Ovary (tissue), 9 donors: Measurements from ENCODE around the gene PRKCSH. TPM values are rescaled to one million over a fixed set of nuclear protein-coding genes. Genes with fewer than 3 reads are reported as not detected.
A peak's percentile ranks its signal among the peaks of the same experiment; 100 is the strongest.

Source experiments
- DNase-seq, 5 donors: peaks; one replicate each; pipeline ENCODE4 v3.0.0-alpha.2; 2019 to 2020
- H3K27ac ChIP-seq, 2 donors: fragments of 200-600 bp; one replicate each; pipeline versions ENCODE4 v1.5.1 to v1.8.0; 2019 to 2022
- H3K27me3 ChIP-seq: fragments of 200-600 bp; one replicate; pipeline ENCODE4 v1.8.0; 2022
- H3K36me3 ChIP-seq: fragments of 200-600 bp; sonication (generic); one replicate; pipeline ENCODE4 v1.5.1; 2019
- H3K4me1 ChIP-seq: one replicate; pipeline ENCODE4 v1.8.1; 2013; ENCODE audit warnings: mild to moderate bottlenecking, moderate library complexity; ENCODE audit not compliant: insufficient read depth
- H3K4me3 ChIP-seq: fragments of 200-600 bp; sonication (generic); one replicate; pipeline ENCODE4 v1.5.1; 2017
- H3K9me3 ChIP-seq, 2 donors: fragments of 200-600 bp in 1 of 2; sonication (generic) in 1 of 2; one replicate each; pipeline versions ENCODE4 v1.5.1 to v1.8.1; 2013 to 2019; ENCODE audit warnings: mild to moderate bottlenecking in 1 of 2, moderate library complexity in 1 of 2
- CTCF ChIP-seq, 3 donors: fragments of 450-650 bp in 2 of 3; fragments of 200-600 bp in 1 of 3; IDR thresholded peaks; one replicate each; pipeline versions ENCODE4 v1.5.1 to v1.8.0; 2016 to 2022; ENCODE audit warnings: antibody characterized with exemption in 3 of 3, mild to moderate bottlenecking in 1 of 3
- EP300 ChIP-seq: sonication (generic); formaldehyde crosslinking; IDR thresholded peaks from one replicate; pipeline ENCODE4 v1.6.1; 2017; ENCODE audit warnings: antibody characterized with exemption
- POLR2A ChIP-seq: fragments of 450-650 bp; IDR thresholded peaks from one replicate; pipeline ENCODE4 v1.6.1; 2017; ENCODE audit warnings: antibody characterized with exemption, mild to moderate bottlenecking, moderate library complexity
- WGBS, 3 donors: extraction: QIAGEN DNeasy Blood & Tissue Kit in 1 of 3; methylation state at CpG; one replicate each; pipeline versions ENCODE4 v1.1.5 to v1.1.7; 2013 to 2017; 5-methylcytosine and 5-hydroxymethylcytosine counted together
- intact Hi-C, 4 donors: fragments of 100-400 bp; cut with DNase I; formaldehyde crosslinking; loops; one replicate each; pipeline versions ENCODE4 v1.11.0 to v1.15.1; 2022 to 2023
- polyA plus RNA-seq, 2 donors: library from polyadenylated mRNA; stranded (reverse); fragments of 200-250 nt in 1 of 2; fragments of 350-450 nt in 1 of 2; fragmentation: Illumina TruSeq in 1 of 2; extraction: RNeasy Lipid Tissue Mini Kit (QIAGEN cat#74804) in 1 of 2; gene quantifications; one replicate each; pipeline ENCODE4 v1.2.3, GENCODE V29; 2013 to 2014
- total RNA-seq, 7 donors: library from RNA; depleted of rRNA in 2 of 7; stranded (reverse); fragments of >200 nt in 2 of 7; fragmentation: NEBNext Ultra II Directional in 3 of 7; extraction: Animal tissue kit (Norgen Biotek cat#: 25700) in 3 of 7; gene quantifications; one replicate each; pipeline versions ENCODE4 v1.1.0 to v1.2.4, GENCODE V29; 2016 to 2023
- donor health status: DM: no; HTN: no; CAD: no; lungs with moderate emphysema.
- donor health status: DM: no; HTN: no; CAD: no.
- donor health status: Bipolar disorder and iron deficiency.
- donor health status: DM: yes; HTN: yes; CAD: no.
- donor health status: DM: no; HTN: no; CAD: no.
- donor health status: DM: yes; HTN: yes; CAD: no.

The PRKCSH gene
- total and polyA plus RNA-seq, 9 donors = 76.5 to 338 (median 270) TPM

DNA sequence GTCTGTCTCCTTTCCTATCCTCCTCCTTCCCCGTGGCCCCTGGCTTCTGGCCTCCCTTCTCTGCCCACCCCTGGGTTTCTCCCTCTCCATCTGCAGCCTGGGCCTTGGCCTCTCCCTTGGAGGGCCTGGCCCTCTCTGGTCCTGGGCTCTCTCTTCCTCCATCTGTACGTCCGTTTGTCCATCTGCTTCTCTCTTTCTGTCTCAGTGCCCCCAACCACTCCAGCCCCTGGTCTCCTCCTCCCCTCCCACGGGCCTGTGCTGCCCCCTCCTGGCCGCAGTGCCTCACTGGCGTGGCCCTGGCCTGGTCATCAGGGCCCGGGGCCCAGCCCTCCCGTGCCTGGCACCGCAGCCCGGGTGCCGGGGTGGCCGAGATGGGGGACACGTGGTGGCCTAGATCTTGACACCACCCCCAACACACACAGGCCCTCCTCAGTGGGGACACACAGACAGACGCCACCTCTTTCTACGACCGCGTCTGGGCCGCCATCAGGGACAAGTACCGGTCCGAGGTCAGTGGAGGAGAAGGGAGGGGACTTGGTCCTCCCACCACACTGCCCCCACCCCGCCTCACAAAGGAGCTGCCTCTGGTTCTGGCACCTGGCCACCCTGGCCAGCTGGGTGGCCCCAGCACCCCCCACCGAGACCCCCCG lies 11.3 kb downstream of the PRKCSH start:
- no peak overlapping the region for H3K4me3 ChIP-seq
- intact Hi-C loops = loop anchor here in 2 of 4 donors (10.0 kb wide), 1 partner anchor 152 kb away; the partner anchor contains the start of gene TSPAN16 (in 2 of the 2)
- peak overlapping the region in 1 of 2 donors; percentile 19 for H3K27ac ChIP-seq
- H3K36me3 ChIP-seq = no peaks in the 10 kb centered on the region
- WGBS, 3 donors = 61 to 62% (median 61%) methylated on average over 23 of the region's 23 CpGs
- TF ChIP-seq POLR2A = no peak
- no peak for TF ChIP-seq EP300
- peak; percentile 31 to 75 (median 46) for TF ChIP-seq CTCF (IDR thresholded peaks at IDR 0.05)
- H3K27me3 ChIP-seq = no peaks in the 10 kb centered on the region
- DNase-seq = peak in 4 of 5 donors; percentile 56 to 69 (median 64)
- no peaks in the 10 kb centered on the region for H3K9me3 ChIP-seq
- H3K4me1 ChIP-seq = peaks cover 1% of the 10 kb centered on the region

GRCh38 chr19:11447347-11448262 lies 12.2 kb downstream of the PRKCSH start:
- H3K9me3 ChIP-seq = no peaks in the 10 kb centered on the region
- no peak for DNase-seq
- intact Hi-C loops = loop anchor here in 2 of 4 donors (10.0 kb wide), 1 partner anchor 153 kb away; the partner anchor contains the start of gene TSPAN16 (in 2 of the 2)
- TF ChIP-seq EP300 (no peak), CTCF (IDR thresholded peaks at IDR 0.05) (no peak), POLR2A (no peak)
- H3K4me3 ChIP-seq = no peak overlapping the region
- no peak overlapping the region for H3K27ac ChIP-seq
- 79 to 81% (median 80%) methylated on average over 35 of the region's 35 CpGs for WGBS, 3 donors
- no peaks in the 10 kb centered on the region for H3K27me3 ChIP-seq
- no peaks in the 10 kb centered on the region for H3K36me3 ChIP-seq
- H3K4me1 ChIP-seq = peaks cover 1% of the 10 kb centered on the region

DNA sequence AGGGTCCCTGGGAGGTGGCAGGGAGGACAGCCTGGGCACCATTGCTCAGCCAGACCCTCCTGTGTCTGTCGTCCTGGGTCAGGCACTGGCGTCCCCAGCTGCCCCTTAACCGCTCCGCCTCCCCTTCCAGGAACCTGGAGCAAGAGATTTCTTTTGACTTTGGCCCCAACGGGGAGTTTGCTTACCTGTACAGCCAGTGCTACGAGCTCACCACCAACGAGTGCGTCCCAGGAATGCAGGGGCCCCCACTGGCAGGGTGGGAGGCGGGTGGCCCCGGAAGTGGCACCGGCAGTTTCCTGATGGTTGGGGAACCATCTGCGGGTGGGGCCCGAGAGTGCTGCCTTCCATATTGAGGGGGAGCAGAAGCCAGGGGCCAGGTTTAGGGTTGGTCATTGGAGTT lies 13.0 kb downstream of the PRKCSH start:
- no peaks in the 10 kb centered on the region for H3K27me3 ChIP-seq
- 83 to 90% (median 85%) methylated on average over 13 of the region's 13 CpGs for WGBS, 3 donors

More for the DNA sequence above, 13.0 kb downstream of the PRKCSH start:
- Histone ChIP-seq H3K4me1 (peaks cover 1% of the 10 kb centered on the region), H3K4me3 (no peak overlapping the region), H3K9me3 (no peaks in the 10 kb centered on the region), H3K36me3 (no peaks in the 10 kb centered on the region), H3K27ac (no peak overlapping the region)
- DNase-seq = no peak
- intact Hi-C loops = loop anchor here in 2 of 4 donors (10.0 kb wide), 1 partner anchor 154 kb away; the partner anchor contains the start of gene TSPAN16 (in 2 of the 2)
- TF ChIP-seq POLR2A = no peak
- no peak for TF ChIP-seq EP300
- no peak for TF ChIP-seq CTCF (IDR thresholded peaks at IDR 0.05)
